Stimulated activated naive CD8-positive, alpha-beta T cell treated with anti-CD3 and anti-CD28 coated beads, Interleukin-15, amount 100 ng/mL, for 72 hours (primary cell): ENCODE results near the gene ACACB.

Experiments
- ATAC-seq: fragments of 150-1000 bp; cut with Tn5 transposase; 2 replicates; pipeline ENCODE4 v1.10.0; 2021; ENCODE audit warnings: mild to moderate bottlenecking, moderate library complexity
- DNase-seq, 2 donors: peaks; one replicate each; pipeline ENCODE4 v3.0.0; 2021 to 2022
- H3K27ac Mint-ChIP-seq, 2 donors: one replicate each; pipeline ENCODE4 v1.8.0; 2022; ENCODE audit warnings: mild to moderate bottlenecking in 2 of 2, mixed read lengths in 2 of 2, moderate library complexity in 2 of 2
- H3K27me3 Mint-ChIP-seq: one replicate; pipeline ENCODE4 v1.8.0; 2022; ENCODE audit warnings: mixed read lengths
- H3K4me1 Mint-ChIP-seq: one replicate; pipeline ENCODE4 v1.8.0; 2022; ENCODE audit warnings: mild to moderate bottlenecking, mixed read lengths
- H3K4me3 Mint-ChIP-seq, 2 donors: one replicate each; pipeline ENCODE4 v1.8.0; 2022; ENCODE audit warnings: mild to moderate bottlenecking in 2 of 2, mixed read lengths in 2 of 2, moderate library complexity in 1 of 2
- H3K9me3 Mint-ChIP-seq, 2 donors: one replicate each; pipeline ENCODE4 v1.8.0; 2022; ENCODE audit warnings: mixed read lengths in 2 of 2

The ACACB gene

DNA sequence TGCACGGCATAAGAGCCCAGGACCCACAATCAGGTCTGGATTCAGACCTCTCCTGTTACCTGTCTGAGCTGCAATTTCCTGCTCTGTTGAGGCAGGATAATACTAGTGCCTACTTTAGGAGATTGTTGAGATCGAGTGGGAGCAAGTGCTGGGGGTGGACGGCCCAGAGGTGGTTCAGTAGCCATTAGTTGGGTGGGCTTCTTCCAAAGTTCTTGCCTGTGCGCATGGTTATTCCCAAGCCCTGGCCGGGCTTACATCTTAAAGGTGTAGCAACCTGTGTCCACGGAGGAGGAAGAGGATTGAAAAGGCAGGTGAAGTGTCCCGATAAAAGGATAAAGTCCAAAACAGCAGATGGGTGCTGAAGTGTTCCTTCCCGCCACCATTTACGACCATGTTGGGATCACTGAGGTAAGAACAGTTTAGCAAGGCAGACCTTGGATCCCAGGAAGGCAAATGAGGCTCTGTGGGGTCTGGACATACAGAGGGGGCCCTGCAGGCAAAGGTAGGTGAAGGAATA lies 33.8 kb downstream of the ACACB start:
- DNase-seq: no peak
- no peak overlapping the region for H3K27ac Mint-ChIP-seq
- ATAC-seq: no peak
- no peaks in the 10 kb centered on the region for H3K27me3 Mint-ChIP-seq
- no peak overlapping the region for H3K4me3 Mint-ChIP-seq
- no peaks in the 10 kb centered on the region for H3K9me3 Mint-ChIP-seq
- H3K4me1 Mint-ChIP-seq: peaks cover 14% of the 10 kb centered on the region

GRCh38 chr12:109151457-109151856 lies 35.1 kb downstream of the ACACB start:
- DNase-seq: no peak
- Mint-ChIP-seq H3K4me3 (no peak overlapping the region), H3K27ac (no peak overlapping the region), H3K27me3 (no peaks in the 10 kb centered on the region), H3K4me1 (peaks cover 22% of the 10 kb centered on the region), H3K9me3 (no peaks in the 10 kb centered on the region)
- no peak for ATAC-seq

GRCh38 chr12:109153821-109154441 lies 37.5 kb downstream of the ACACB start:
- no peak for DNase-seq
- no peak for ATAC-seq
- Mint-ChIP-seq H3K27me3 (no peaks in the 10 kb centered on the region), H3K9me3 (no peaks in the 10 kb centered on the region), H3K4me1 (peaks cover 22% of the 10 kb centered on the region), H3K27ac (peak overlapping the region in 1 of 2 donors; percentile 76), H3K4me3 (peak overlapping the region; percentile 88 to 94)

DNA sequence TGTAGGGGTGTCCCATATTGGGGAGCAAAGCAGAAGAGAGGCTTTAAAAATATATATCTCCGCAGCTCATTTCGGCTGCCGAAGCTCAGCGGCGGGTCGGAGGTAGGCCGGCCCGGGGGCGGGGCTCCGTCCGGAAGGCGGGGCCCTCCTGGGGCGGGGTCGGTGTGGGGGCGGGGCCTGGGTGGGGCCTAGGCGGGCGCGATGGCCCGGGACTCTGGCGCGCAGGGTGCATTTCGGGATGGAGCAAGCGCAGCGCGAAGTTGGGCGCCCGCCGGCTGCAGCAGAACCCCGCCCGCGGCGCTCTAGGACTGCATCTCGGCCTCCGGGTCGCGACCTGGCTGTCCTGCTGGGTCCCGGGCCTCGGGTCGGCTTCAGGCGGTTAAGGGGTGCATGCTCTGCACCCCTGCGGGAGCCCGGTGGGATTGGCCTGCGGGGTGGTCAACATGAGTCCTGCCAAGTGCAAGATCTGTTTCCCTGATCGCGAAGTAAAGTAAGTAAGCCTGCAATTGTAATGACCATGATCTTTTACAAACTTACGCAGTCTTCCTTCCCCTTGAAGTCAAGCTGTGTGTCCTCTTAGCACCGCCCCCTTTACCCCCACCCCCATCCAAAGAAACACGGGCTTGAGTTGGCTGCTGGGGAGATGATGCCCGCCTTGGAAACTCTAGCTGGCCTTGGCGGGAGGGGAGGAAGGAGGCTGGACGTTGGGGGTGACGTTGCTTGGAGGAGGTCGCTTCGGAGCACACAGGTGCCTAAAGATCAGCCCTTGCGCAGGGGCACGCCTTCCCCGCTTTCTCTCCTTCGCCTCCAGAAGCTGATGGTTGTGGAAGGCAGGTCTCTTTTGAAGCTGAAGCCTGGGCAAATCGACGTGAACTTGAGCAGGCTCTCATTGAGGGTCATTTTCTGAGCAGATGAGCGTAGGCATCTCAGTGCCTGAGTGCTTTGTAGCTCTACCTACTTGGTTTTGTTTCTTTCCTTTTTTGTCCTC lies 38.4 kb downstream of the ACACB start:
- no peaks in the 10 kb centered on the region for H3K9me3 Mint-ChIP-seq
- peaks cover 22% of the 10 kb centered on the region for H3K4me1 Mint-ChIP-seq
- DNase-seq (peak; percentile 83 to 87), ATAC-seq (peak; percentile 96)
- peak overlapping the region; percentile 88 to 94 for H3K4me3 Mint-ChIP-seq
- peak overlapping the region; percentile 84 to 92 for H3K27ac Mint-ChIP-seq
- no peaks in the 10 kb centered on the region for H3K27me3 Mint-ChIP-seq

DNA sequence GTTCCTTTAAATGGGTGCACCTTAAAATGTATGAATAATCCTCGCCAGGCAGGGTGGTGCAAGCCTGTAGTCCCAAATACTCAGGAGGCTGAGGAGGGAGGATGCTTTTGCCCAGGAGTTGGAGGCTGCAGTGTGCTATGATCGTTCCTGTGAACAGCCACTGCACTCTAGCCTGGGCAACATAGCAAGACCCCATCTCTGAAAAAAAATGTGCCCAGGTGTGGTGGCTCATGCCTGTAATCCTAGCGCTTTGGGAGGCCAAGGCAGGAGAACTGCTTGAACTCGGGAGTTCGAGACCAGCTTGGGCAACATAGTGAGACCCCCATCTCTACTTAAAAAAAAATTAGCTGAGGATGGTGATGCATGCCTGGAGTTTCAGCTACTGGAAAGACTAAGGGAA lies 39.6 kb downstream of the ACACB start:
- Mint-ChIP-seq H3K4me1 (peaks cover 22% of the 10 kb centered on the region), H3K9me3 (no peaks in the 10 kb centered on the region), H3K27me3 (no peaks in the 10 kb centered on the region), H3K4me3 (peak overlapping the region in 1 of 2 donors; percentile 6), H3K27ac (no peak overlapping the region)
- ATAC-seq (no peak), DNase-seq (no peak)

DNA sequence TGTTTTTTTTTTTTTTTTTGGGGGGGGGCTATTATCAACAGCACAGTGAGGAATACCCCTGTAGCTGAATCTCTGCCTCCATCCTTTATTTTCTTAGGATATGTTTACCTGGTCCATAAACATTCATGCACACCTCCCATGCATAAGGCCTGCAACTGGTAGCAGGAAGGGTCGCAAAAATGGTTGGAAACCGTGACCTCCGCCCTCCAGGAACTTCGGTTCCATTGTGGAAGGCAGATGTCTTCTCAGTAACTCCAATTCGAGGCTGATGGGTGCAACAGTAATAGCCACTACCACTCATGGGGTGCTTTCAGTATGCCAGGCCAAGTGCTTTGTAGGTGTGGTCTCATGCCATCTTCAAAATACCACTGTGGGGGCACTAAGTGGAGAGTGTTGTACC lies 40.2 kb downstream of the ACACB start:
- H3K9me3 Mint-ChIP-seq: no peaks in the 10 kb centered on the region
- ATAC-seq (no peak), DNase-seq (no peak)
- no peaks in the 10 kb centered on the region for H3K27me3 Mint-ChIP-seq
- no peak overlapping the region for H3K27ac Mint-ChIP-seq
- no peak overlapping the region for H3K4me3 Mint-ChIP-seq
- H3K4me1 Mint-ChIP-seq: peaks cover 22% of the 10 kb centered on the region

- peaks cover 22% of the 10 kb centered on the region for H3K4me1 Mint-ChIP-seq
- DNase-seq (no peak), ATAC-seq (no peak)
- no peak overlapping the region for H3K27ac Mint-ChIP-seq
- no peaks in the 10 kb centered on the region for H3K9me3 Mint-ChIP-seq
- H3K4me3 Mint-ChIP-seq: no peak overlapping the region
- H3K27me3 Mint-ChIP-seq: no peaks in the 10 kb centered on the region
Observed at GRCh38 chr12:109157986-109158385, 41.6 kb downstream of the ACACB start.

- Mint-ChIP-seq H3K27ac (peak overlapping the region in 1 of 2 donors; percentile 42), H3K4me1 (peaks cover 6% of the 10 kb centered on the region), H3K27me3 (no peaks in the 10 kb centered on the region), H3K4me3 (no peak overlapping the region), H3K9me3 (no peaks in the 10 kb centered on the region)
- DNase-seq (no peak), ATAC-seq (no peak)
Observed at GRCh38 chr12:109160433-109160832, 44.0 kb downstream of the ACACB start.

DNA sequence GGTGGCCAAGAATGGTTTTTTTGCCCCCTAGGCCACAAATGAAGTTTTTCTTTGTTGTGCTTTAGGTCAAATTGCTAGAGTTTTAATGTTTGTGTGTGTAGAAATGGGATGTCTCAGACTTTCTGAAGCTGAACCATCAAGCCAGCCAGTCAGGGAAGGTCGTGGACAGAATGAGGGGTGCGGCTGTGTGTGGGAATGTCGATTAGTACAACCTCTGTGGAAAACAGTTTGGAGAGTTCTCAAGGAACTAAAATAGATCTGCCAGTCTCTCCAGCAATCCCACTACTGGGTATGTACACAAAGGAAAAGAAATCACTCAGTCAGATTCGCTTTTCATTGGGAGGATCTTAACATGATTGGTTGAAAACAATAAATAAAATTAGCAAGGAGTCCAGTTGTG lies 44.5 kb downstream of the ACACB start:
- DNase-seq: no peak
- Mint-ChIP-seq H3K4me3 (no peak overlapping the region), H3K27ac (no peak overlapping the region), H3K9me3 (no peaks in the 10 kb centered on the region), H3K4me1 (peaks cover 1% of the 10 kb centered on the region), H3K27me3 (no peaks in the 10 kb centered on the region)
- ATAC-seq: no peak

DNA sequence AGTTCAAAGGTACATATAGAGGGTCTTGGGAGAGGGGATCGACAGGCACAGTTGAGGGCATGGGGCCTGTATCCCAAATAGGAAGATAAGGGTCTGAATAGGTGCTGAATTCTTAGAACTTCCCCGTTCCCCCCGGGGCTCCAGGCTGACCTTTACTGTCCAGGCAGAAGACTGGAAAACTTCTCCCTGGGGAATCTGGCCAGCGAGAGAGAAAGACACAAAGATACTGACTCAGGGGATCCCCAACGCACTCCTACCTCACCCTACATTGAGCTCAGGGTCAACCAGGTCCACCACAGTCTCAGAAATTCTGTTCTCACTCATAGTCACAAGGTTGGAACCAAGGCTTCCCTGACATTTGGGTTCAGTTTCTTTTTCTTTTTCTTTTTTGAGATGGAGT lies 46.2 kb downstream of the ACACB start:
- H3K27ac Mint-ChIP-seq: no peak overlapping the region
- H3K9me3 Mint-ChIP-seq: no peaks in the 10 kb centered on the region
- ATAC-seq (no peak), DNase-seq (no peak)
- no peaks in the 10 kb centered on the region for H3K4me1 Mint-ChIP-seq
- H3K4me3 Mint-ChIP-seq: no peak overlapping the region
- H3K27me3 Mint-ChIP-seq: no peaks in the 10 kb centered on the region

- H3K27me3 Mint-ChIP-seq: no peaks in the 10 kb centered on the region
- DNase-seq (no peak), ATAC-seq (no peak)
- H3K9me3 Mint-ChIP-seq: no peaks in the 10 kb centered on the region
- no peaks in the 10 kb centered on the region for H3K4me1 Mint-ChIP-seq
- no peak overlapping the region for H3K4me3 Mint-ChIP-seq
- no peak overlapping the region for H3K27ac Mint-ChIP-seq
Observed at GRCh38 chr12:109163167-109163566, 46.8 kb downstream of the ACACB start.

DNA sequence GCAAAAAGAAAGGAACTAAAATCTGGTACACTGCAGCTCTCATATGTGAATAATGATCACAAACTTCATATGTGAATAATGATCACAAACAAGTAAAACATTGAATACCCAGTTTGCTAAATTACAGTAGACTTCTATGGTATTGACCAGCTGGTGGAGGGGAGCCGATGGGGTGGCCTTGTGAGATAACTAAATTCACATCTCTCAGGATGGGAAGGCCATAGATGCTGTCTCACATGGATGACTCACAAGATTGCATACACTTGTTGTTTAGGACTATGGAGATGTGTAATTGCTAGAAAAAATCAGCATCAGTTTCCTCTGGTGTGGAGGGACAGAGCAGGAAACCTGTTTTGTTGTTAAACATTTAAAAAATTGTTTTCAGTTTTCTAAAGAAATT lies 49.2 kb downstream of the ACACB start:
- Mint-ChIP-seq H3K9me3 (no peaks in the 10 kb centered on the region), H3K4me1 (no peaks in the 10 kb centered on the region), H3K4me3 (no peak overlapping the region), H3K27ac (no peak overlapping the region), H3K27me3 (no peaks in the 10 kb centered on the region)
- no peak for DNase-seq
- no peak for ATAC-seq

DNA sequence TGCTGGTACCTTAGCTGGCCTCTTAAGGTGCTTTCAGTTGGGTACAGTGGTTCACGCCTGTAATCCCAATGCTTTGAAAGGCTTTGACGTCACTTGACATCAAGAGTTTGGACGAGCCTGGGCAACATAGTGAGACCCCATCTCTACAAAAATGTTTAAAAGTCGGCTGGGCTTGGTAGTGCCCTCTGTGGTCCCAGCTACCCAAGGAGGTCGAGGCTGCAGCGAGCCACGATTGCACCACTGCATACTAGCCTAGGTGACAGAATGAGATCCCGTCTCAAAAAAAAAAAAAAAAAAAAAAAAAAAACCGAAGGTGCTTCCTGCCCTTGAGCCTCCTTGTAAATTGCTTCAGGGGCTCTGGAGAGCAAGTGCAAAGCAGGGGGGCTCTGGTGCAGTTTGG lies 50.0 kb downstream of the ACACB start:
- Mint-ChIP-seq H3K9me3 (no peaks in the 10 kb centered on the region), H3K27ac (no peak overlapping the region), H3K4me1 (no peaks in the 10 kb centered on the region), H3K27me3 (no peaks in the 10 kb centered on the region), H3K4me3 (no peak overlapping the region)
- DNase-seq (no peak), ATAC-seq (no peak)

- DNase-seq: no peak
- H3K4me3 Mint-ChIP-seq: no peak overlapping the region
- ATAC-seq: no peak
- H3K27ac Mint-ChIP-seq: no peak overlapping the region
- H3K4me1 Mint-ChIP-seq: no peaks in the 10 kb centered on the region
- H3K9me3 Mint-ChIP-seq: peaks cover 0 to 2% of the 10 kb centered on the region in 2 donors
- no peaks in the 10 kb centered on the region for H3K27me3 Mint-ChIP-seq
Observed at GRCh38 chr12:109167781-109168180, 51.4 kb downstream of the ACACB start.

DNA sequence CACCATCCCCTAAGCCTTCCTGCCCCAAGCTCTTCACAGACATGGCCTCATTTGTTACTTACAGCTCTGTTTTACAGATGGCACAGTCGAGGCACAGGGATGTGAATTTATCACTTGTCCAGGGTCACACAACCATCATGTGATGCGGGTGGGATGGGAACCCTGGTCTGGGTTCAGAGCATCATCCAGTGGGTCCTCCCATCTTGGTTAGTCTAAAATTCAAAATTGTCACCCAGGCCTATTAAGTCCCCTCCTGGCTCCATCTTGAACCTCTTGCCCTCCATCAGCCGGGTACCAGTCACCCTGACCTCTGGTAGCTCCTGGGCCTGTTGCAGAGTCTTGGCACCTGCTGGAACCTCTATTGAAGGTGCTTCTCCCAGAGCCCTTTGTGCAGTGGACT lies 52.9 kb downstream of the ACACB start:
- no peaks in the 10 kb centered on the region for H3K27me3 Mint-ChIP-seq
- ATAC-seq (no peak), DNase-seq (no peak)
- H3K9me3 Mint-ChIP-seq: peaks cover 0 to 6% of the 10 kb centered on the region in 2 donors
- H3K27ac Mint-ChIP-seq: no peak overlapping the region
- H3K4me1 Mint-ChIP-seq: no peaks in the 10 kb centered on the region
- H3K4me3 Mint-ChIP-seq: no peak overlapping the region

DNA sequence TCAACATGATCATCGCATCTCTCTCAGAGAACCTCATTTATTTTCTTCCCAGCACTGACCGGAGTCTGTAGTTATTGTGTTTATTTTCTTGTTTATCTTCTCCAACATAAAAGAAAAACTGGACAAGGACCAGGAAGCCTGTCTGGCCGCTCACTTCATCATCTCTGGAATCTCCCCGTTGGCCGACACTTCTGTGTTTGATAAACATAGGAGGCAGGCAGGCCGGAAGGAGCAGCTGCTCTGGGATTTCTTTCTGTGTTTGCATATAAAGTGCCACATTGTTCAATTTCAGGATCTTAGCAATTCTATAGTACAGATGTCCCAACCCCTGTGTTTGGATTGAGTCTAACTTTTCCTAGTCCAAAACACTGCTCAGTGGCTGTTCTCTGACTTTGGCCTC lies 53.3 kb downstream of the ACACB start:
- Mint-ChIP-seq H3K9me3 (peaks cover 0 to 6% of the 10 kb centered on the region in 2 donors), H3K4me1 (no peaks in the 10 kb centered on the region), H3K27ac (peak overlapping the region in 1 of 2 donors; percentile 78), H3K27me3 (no peaks in the 10 kb centered on the region), H3K4me3 (no peak overlapping the region)
- DNase-seq (no peak), ATAC-seq (no peak)
